Right lobe of liver (tissue), 4 donors: Measurements from ENCODE around the gene FBXL17.

Source experiments
- CTCF ChIP-seq, 4 donors: fragments of 200-600 bp in 3 of 4; fragments of 450-650 bp in 1 of 4; IDR thresholded peaks; one replicate each; pipeline versions ENCODE4 v1.5.1 to v1.8.0; 2016 to 2022; ENCODE audit warnings: antibody characterized with exemption in 4 of 4, mild to moderate bottlenecking in 2 of 4
- POLR2A ChIP-seq: fragments of 450-650 bp; IDR thresholded peaks from one replicate; pipeline ENCODE4 v1.6.1; 2017; ENCODE audit warnings: antibody characterized with exemption, mild to moderate bottlenecking
- donor health status: DM: no; HTN: no; CAD: no.
- donor health status: DM: no; HTN: no; CAD: no.
- donor health status: DM: no; HTN: yes; CAD: no.

- TF ChIP-seq POLR2A = no peak
- TF ChIP-seq CTCF (IDR thresholded peaks at IDR 0.05) = no peak
Measured at GRCh38 chr5:108320231-108320630, 61.7 kb downstream of the FBXL17 start.
